Measurements from ENCODE around the gene EMC8. TPM values are rescaled to one million over a fixed set of nuclear protein-coding genes. Genes with fewer than 3 reads are reported as not detected.

The EMC8 gene
- total and polyA plus RNA-seq, 2 experiments from 2014 or later, result 51.1 to 69.4 TPM

- no peak for DNase-seq (ENCODE audit: low spot score)
- no peak overlapping the region for H3K27ac Mint-ChIP-seq
Measured at GRCh38 chr16:85824161-85825135, 25.1 kb upstream of the EMC8 start.

More at GRCh38 chr16:85824161-85825135, 25.1 kb upstream of the EMC8 start:
- Mint-ChIP-seq H3K4me3 (no peak overlapping the region), H3K36me3 (ENCODE audit: low read depth) (no peaks in the 10 kb centered on the region), H3K4me1 (no peaks in the 10 kb centered on the region; the same call in 2 of the 3 replicates), H3K9me3 (no peaks in the 10 kb centered on the region), H3K27me3 (ENCODE audit: insufficient read depth, low read depth, poor library complexity) (peaks cover 15% of the 10 kb centered on the region)
- Histone ChIP-seq H3K27me3 (ENCODE audit: insufficient read depth) (0 out of 2 replicates have a peak, but pooled peaks cover 4% of the 10 kb centered on the region), H4K20me1 (replicated peaks; ENCODE audit: insufficient read depth) (no peaks in the 10 kb centered on the region), H3K79me2 (replicated peaks; ENCODE audit: insufficient read depth) (no peaks in the 10 kb centered on the region), H3K4me1 (ENCODE audit: insufficient read depth) (no peaks in the 10 kb centered on the region), H3K4me3 (no peak overlapping the region), H3K4me2 (no peak overlapping the region), H3K27ac (ENCODE audit: low read depth) (no peak overlapping the region), H2AFZ (no peak overlapping the region), H3K36me3 (ENCODE audit: insufficient read depth) (no peaks in the 10 kb centered on the region), H3K9me2 (ENCODE audit: insufficient read depth) (peaks cover 7% of the 10 kb centered on the region; the same call in 1 of the 2 replicates), H3F3A (replicated peaks; ENCODE audit: low read depth) (no peaks in the 10 kb centered on the region)
- TF ChIP-seq, protein P1, sequence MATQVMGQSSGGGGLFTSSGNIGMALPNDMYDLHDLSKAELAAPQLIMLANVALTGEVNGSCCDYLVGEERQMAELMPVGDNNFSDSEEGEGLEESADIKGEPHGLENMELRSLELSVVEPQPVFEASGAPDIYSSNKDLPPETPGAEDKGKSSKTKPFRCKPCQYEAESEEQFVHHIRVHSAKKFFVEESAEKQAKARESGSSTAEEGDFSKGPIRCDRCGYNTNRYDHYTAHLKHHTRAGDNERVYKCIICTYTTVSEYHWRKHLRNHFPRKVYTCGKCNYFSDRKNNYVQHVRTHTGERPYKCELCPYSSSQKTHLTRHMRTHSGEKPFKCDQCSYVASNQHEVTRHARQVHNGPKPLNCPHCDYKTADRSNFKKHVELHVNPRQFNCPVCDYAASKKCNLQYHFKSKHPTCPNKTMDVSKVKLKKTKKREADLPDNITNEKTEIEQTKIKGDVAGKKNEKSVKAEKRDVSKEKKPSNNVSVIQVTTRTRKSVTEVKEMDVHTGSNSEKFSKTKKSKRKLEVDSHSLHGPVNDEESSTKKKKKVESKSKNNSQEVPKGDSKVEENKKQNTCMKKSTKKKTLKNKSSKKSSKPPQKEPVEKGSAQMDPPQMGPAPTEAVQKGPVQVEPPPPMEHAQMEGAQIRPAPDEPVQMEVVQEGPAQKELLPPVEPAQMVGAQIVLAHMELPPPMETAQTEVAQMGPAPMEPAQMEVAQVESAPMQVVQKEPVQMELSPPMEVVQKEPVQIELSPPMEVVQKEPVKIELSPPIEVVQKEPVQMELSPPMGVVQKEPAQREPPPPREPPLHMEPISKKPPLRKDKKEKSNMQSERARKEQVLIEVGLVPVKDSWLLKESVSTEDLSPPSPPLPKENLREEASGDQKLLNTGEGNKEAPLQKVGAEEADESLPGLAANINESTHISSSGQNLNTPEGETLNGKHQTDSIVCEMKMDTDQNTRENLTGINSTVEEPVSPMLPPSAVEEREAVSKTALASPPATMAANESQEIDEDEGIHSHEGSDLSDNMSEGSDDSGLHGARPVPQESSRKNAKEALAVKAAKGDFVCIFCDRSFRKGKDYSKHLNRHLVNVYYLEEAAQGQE (IDR thresholded peaks at IDR 0.05; ENCODE audit: unreplicated experiment), result no peak
- TF ChIP-seq ETS1 (IDR thresholded peaks at IDR 0.05), result no peak
- no peak for TF ChIP-seq NANOG (IDR thresholded peaks at IDR 0.05; ENCODE audit: borderline replicate concordance)
- TF ChIP-seq EZH2 (IDR thresholded peaks at IDR 0.05; ENCODE audit: low read depth, unreplicated experiment), result no peak
- no peak for TF ChIP-seq POLR2AphosphoS5 (IDR thresholded peaks at IDR 0.05; ENCODE audit: low read depth)
- TF ChIP-seq CREB1 (CRISPR knock-in tag; IDR thresholded peaks at IDR 0.05; ENCODE audit: low read depth), result no peak
- TF ChIP-seq ZNF331 (CRISPR knock-in tag; IDR thresholded peaks at IDR 0.05; ENCODE audit: low read depth), result no peak
- TF ChIP-seq STAT1 (IDR thresholded peaks at IDR 0.05; ENCODE audit: unreplicated experiment), result no peak
- TF ChIP-seq, protein P2, sequence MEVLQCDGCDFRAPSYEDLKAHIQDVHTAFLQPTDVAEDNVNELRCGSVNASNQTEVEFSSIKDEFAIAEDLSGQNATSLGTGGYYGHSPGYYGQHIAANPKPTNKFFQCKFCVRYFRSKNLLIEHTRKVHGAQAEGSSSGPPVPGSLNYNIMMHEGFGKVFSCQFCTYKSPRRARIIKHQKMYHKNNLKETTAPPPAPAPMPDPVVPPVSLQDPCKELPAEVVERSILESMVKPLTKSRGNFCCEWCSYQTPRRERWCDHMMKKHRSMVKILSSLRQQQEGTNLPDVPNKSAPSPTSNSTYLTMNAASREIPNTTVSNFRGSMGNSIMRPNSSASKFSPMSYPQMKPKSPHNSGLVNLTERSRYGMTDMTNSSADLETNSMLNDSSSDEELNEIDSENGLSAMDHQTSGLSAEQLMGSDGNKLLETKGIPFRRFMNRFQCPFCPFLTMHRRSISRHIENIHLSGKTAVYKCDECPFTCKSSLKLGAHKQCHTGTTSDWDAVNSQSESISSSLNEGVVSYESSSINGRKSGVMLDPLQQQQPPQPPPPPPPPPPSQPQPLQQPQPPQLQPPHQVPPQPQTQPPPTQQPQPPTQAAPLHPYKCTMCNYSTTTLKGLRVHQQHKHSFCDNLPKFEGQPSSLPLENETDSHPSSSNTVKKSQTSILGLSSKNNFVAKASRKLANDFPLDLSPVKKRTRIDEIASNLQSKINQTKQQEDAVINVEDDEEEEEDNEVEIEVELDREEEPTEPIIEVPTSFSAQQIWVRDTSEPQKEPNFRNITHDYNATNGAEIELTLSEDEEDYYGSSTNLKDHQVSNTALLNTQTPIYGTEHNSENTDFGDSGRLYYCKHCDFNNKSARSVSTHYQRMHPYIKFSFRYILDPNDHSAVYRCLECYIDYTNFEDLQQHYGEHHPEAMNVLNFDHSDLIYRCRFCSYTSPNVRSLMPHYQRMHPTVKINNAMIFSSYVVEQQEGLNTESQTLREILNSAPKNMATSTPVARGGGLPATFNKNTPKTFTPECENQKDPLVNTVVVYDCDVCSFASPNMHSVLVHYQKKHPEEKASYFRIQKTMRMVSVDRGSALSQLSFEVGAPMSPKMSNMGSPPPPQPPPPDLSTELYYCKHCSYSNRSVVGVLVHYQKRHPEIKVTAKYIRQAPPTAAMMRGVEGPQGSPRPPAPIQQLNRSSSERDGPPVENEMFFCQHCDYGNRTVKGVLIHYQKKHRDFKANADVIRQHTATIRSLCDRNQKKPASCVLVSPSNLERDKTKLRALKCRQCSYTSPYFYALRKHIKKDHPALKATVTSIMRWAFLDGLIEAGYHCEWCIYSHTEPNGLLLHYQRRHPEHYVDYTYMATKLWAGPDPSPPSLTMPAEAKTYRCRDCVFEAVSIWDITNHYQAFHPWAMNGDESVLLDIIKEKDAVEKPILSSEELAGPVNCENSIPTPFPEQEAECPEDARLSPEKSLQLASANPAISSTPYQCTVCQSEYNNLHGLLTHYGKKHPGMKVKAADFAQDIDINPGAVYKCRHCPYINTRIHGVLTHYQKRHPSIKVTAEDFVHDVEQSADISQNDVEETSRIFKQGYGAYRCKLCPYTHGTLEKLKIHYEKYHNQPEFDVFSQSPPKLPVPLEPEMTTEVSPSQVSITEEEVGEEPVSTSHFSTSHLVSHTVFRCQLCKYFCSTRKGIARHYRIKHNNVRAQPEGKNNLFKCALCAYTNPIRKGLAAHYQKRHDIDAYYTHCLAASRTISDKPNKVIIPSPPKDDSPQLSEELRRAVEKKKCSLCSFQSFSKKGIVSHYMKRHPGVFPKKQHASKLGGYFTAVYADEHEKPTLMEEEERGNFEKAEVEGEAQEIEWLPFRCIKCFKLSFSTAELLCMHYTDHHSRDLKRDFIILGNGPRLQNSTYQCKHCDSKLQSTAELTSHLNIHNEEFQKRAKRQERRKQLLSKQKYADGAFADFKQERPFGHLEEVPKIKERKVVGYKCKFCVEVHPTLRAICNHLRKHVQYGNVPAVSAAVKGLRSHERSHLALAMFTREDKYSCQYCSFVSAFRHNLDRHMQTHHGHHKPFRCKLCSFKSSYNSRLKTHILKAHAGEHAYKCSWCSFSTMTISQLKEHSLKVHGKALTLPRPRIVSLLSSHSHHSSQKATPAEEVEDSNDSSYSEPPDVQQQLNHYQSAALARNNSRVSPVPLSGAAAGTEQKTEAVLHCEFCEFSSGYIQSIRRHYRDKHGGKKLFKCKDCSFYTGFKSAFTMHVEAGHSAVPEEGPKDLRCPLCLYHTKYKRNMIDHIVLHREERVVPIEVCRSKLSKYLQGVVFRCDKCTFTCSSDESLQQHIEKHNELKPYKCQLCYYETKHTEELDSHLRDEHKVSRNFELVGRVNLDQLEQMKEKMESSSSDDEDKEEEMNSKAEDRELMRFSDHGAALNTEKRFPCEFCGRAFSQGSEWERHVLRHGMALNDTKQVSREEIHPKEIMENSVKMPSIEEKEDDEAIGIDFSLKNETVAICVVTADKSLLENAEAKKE (CRISPR knock-in tag; IDR thresholded peaks at IDR 0.05), result no peak
- TF ChIP-seq ZNF114 (CRISPR knock-in tag; IDR thresholded peaks at IDR 0.05), result no peak
- no peak for TF ChIP-seq JUNB (IDR thresholded peaks at IDR 0.05; ENCODE audit: unreplicated experiment)
- no peak for TF ChIP-seq EZH2phosphoT487 (IDR thresholded peaks at IDR 0.05; ENCODE audit: unreplicated experiment)
- TF ChIP-seq CTCF (conservative IDR thresholded peaks at IDR 0.05; ENCODE audit: low read depth in 2 of 2), result no peak
- ATAC-seq, result no peak

Measured in GM23338 (cell line).